Gastrocnemius medialis (tissue), 4 donors: ENCODE results near the gene CSRNP3. TPM values are rescaled to one million over a fixed set of nuclear protein-coding genes. Genes with fewer than 3 reads are reported as not detected.

ENCODE experiments used
- ATAC-seq, 2 donors: fragments of 150-250 bp; one replicate each; pipeline ENCODE4 v1.9.1; 2016
- DNase-seq, 2 donors: peaks; one replicate each; pipeline ENCODE4 v3.0.0-alpha.2; 2019
- H3K27ac ChIP-seq, 4 donors: fragments of 200-600 bp; sonication (generic); 1 replicate in 1 of 4; 2 replicates in 3 of 4; pipeline ENCODE4 v1.5.1; 2016 to 2018; ENCODE audit warnings: mild to moderate bottlenecking in 2 of 4, moderate library complexity in 1 of 4
- H3K27me3 ChIP-seq, 3 donors: fragments of 200-600 bp; sonication (generic) in 2 of 3; 1 replicate in 1 of 3; 2 replicates in 2 of 3; pipeline versions ENCODE4 v1.5.1 to v1.6.0; 2016 to 2019; ENCODE audit warnings: mild to moderate bottlenecking in 1 of 3, moderate library complexity in 1 of 3
- H3K36me3 ChIP-seq, 2 donors: fragments of 200-600 bp; sonication (generic) in 1 of 2; one replicate each; pipeline ENCODE4 v1.5.1; 2017 to 2018
- H3K4me1 ChIP-seq, 2 donors: fragments of 200-600 bp; sonication (generic) in 1 of 2; one replicate each; pipeline ENCODE4 v1.5.1; 2016 to 2017; ENCODE audit warnings: mild to moderate bottlenecking in 2 of 2
- H3K4me3 ChIP-seq, 4 donors: fragments of 200-600 bp; sonication (generic) in 3 of 4; 1 replicate in 1 of 4; 2 replicates in 3 of 4; pipeline ENCODE4 v1.5.1; 2016 to 2019; ENCODE audit warnings: mild to moderate bottlenecking in 2 of 4
- H3K9me3 ChIP-seq, 3 donors: fragments of 200-600 bp; sonication (generic) in 2 of 3; 1 replicate in 1 of 3; 2 replicates in 2 of 3; pipeline ENCODE4 v1.5.1; 2016 to 2019
- CTCF ChIP-seq, 5 experiments: fragments of 450-650 bp in 3 of 5; fragments of 200-600 bp in 2 of 5; sonication (generic) in 2 of 5; IDR thresholded peaks in 4 of 5; conservative IDR thresholded peaks in 1 of 5; 1 replicate in 4 of 5; 2 replicates in 1 of 5; pipeline ENCODE4 v1.5.1; 2016 to 2019; ENCODE audit warnings: antibody characterized with exemption in 5 of 5, mild to moderate bottlenecking in 3 of 5, moderate library complexity in 3 of 5
- POLR2A ChIP-seq, 2 donors: fragments of 450-650 bp; IDR thresholded peaks; one replicate each; pipeline ENCODE4 v1.6.1; 2017; ENCODE audit warnings: antibody characterized with exemption in 2 of 2, mild to moderate bottlenecking in 2 of 2, moderate library complexity in 2 of 2
- in situ Hi-C, 4 donors: fragments of 200-750 bp; cut with MboI; loops; one replicate each; pipeline versions ENCODE4 v1.15.0 to v1.8.0; 2017; ENCODE audit warnings: low sequenced_read_pairs in 4 of 4
- intact Hi-C: fragments of 100-400 bp; cut with DNase I; formaldehyde crosslinking; loops from one replicate; pipeline ENCODE4 v1.15.1; 2023; ENCODE audit warnings: low total_unique reads
- total RNA-seq, 4 donors: library from RNA; depleted of rRNA; stranded (reverse); fragments of >200 nt; gene quantifications; one replicate each; pipeline versions ENCODE4 v1.1.0 to v1.2.3, GENCODE V29; 2016

CSRNP3 gene
- total RNA-seq, 4 donors from 2014 or later, result 0.05 to 0.27 (median 0.08) TPM

- DNase-seq, result no peak
- TF ChIP-seq POLR2A (IDR thresholded peaks at IDR 0.05), result no peak
- TF ChIP-seq CTCF (IDR thresholded peaks at IDR 0.05 in 4 of 5, conservative IDR thresholded peaks at IDR 0.05 in 1 of 5), result no peak
- Histone ChIP-seq H3K27me3 (no peaks in the 10 kb centered on the region), H3K36me3 (no peaks in the 10 kb centered on the region), H3K4me3 (no peak overlapping the region), H3K9me3 (no peaks in the 10 kb centered on the region), H3K27ac (no peak overlapping the region), H3K4me1 (no peaks in the 10 kb centered on the region)
- ATAC-seq, result no peak
- in situ Hi-C loops (no loop called here), intact Hi-C loops (no loop called here)
These were observed 197.9 kb downstream of the CSRNP3 start for GRCh38 chr2:165667375-165667774.

GRCh38 chr2:165674780-165675179 is 205.3 kb downstream of the CSRNP3 start:
- H3K9me3 ChIP-seq, result no peaks in the 10 kb centered on the region
- no peak for TF ChIP-seq CTCF (IDR thresholded peaks at IDR 0.05 in 4 of 5, conservative IDR thresholded peaks at IDR 0.05 in 1 of 5)
- no peak for TF ChIP-seq POLR2A (IDR thresholded peaks at IDR 0.05)
- no peaks in the 10 kb centered on the region for H3K4me1 ChIP-seq
- no peak overlapping the region for H3K27ac ChIP-seq
- DNase-seq (no peak), ATAC-seq (no peak)
- no peaks in the 10 kb centered on the region for H3K27me3 ChIP-seq
- in situ Hi-C loops, result loop anchor here in 1 of 4 donors (25.0 kb wide), 1 partner anchor 262 kb away; no protein-coding TSS in a partner anchor
- H3K4me3 ChIP-seq, result no peak overlapping the region
- intact Hi-C loops, result no loop called here
- no peaks in the 10 kb centered on the region for H3K36me3 ChIP-seq

DNA sequence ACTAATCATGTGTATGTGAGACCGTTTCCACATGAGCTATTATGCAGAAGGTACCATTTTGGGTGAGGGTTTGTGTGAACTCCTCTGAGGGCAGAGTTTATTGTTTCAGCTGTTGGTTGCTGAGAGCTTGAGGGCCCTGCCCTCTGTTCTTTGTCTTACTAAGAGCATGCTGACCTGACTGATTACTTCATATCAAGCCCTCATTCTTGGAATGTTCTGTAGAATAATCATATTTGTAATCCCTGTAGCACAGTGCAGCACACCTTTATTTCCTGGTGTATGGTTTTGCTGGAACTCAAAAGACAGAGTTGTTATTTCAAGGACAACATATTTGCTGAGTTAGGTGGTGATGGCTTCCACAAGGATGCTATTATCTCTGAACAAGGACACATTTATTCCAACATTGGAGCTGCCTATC is 206.1 kb downstream of the CSRNP3 start:
- Histone ChIP-seq H3K27me3 (no peaks in the 10 kb centered on the region), H3K4me3 (no peak overlapping the region), H3K4me1 (no peaks in the 10 kb centered on the region), H3K9me3 (no peaks in the 10 kb centered on the region), H3K36me3 (no peaks in the 10 kb centered on the region), H3K27ac (no peak overlapping the region)
- no peak for TF ChIP-seq POLR2A (IDR thresholded peaks at IDR 0.05)
- TF ChIP-seq CTCF (IDR thresholded peaks at IDR 0.05 in 4 of 5, conservative IDR thresholded peaks at IDR 0.05 in 1 of 5), result no peak
- in situ Hi-C loops, result loop anchor here in 1 of 4 donors (25.0 kb wide), 1 partner anchor 263 kb away; no protein-coding TSS in a partner anchor
- DNase-seq (no peak), ATAC-seq (no peak)
- intact Hi-C loops, result no loop called here

DNA sequence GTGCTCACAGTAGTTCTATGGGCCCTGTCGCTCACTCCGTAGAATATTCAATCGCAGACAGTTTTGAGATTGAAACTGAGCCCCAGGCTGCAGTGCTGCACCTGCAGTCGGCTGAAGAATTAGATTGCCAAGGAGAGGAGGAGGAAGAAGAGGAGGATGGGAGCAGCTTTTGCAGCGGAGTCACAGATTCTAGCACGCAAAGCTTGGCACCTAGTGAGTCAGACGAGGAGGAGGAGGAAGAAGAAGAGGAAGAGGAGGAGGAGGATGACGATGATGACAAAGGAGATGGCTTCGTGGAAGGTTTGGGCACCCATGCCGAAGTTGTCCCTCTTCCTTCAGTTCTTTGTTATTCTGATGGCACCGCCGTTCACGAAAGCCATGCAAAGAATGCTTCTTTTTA is 209.4 kb downstream of the CSRNP3 start:
- no peaks in the 10 kb centered on the region for H3K36me3 ChIP-seq
- no peak for DNase-seq
- ATAC-seq, result no peak
- H3K4me1 ChIP-seq, result peaks cover 0 to 3% of the 10 kb centered on the region in 2 donors
- intact Hi-C loops, result no loop called here
- H3K4me3 ChIP-seq, result no peak overlapping the region
- TF ChIP-seq CTCF (IDR thresholded peaks at IDR 0.05 in 4 of 5, conservative IDR thresholded peaks at IDR 0.05 in 1 of 5) (no peak), POLR2A (IDR thresholded peaks at IDR 0.05) (no peak)
- no peak overlapping the region for H3K27ac ChIP-seq
- no peaks in the 10 kb centered on the region for H3K27me3 ChIP-seq
- no peaks in the 10 kb centered on the region for H3K9me3 ChIP-seq
- in situ Hi-C loops, result loop anchor here in 1 of 4 donors (25.0 kb wide), 1 partner anchor 267 kb away; no protein-coding TSS in a partner anchor

DNA sequence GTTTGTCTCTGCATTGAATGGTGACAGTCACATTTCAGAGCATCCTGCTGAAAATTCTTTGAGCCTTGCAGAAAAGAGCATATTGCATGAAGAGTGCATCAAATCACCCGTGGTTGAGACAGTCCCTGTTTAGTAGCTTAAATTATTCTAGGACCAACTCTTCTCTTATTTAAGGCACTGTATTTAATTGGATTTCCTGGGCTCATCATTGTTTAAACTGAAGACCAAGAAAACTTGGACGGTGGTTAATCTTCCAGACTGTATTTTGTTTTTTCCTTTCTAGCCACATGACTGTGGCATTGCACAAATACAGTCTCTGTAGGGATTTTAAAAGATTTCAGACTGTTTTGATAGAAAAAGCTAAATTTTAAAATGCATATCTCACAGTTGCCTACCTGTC is 210.1 kb downstream of the CSRNP3 start:
- in situ Hi-C loops, result loop anchor here in 1 of 4 donors (25.0 kb wide), 1 partner anchor 267 kb away; no protein-coding TSS in a partner anchor

More for the DNA sequence above, 210.1 kb downstream of the CSRNP3 start:
- H3K27ac ChIP-seq, result no peak overlapping the region
- H3K4me1 ChIP-seq, result peaks cover 0 to 3% of the 10 kb centered on the region in 2 donors
- H3K4me3 ChIP-seq, result no peak overlapping the region
- H3K27me3 ChIP-seq, result no peaks in the 10 kb centered on the region
- intact Hi-C loops, result no loop called here
- H3K36me3 ChIP-seq, result no peaks in the 10 kb centered on the region
- no peak for TF ChIP-seq CTCF (IDR thresholded peaks at IDR 0.05 in 4 of 5, conservative IDR thresholded peaks at IDR 0.05 in 1 of 5)
- TF ChIP-seq POLR2A (IDR thresholded peaks at IDR 0.05), result no peak
- no peak for ATAC-seq
- DNase-seq, result no peak
- H3K9me3 ChIP-seq, result no peaks in the 10 kb centered on the region
